ENCODE data around the gene TMBIM4. TPM values are rescaled to one million over a fixed set of nuclear protein-coding genes. Genes with fewer than 3 reads are reported as not detected.

Gene TMBIM4
- 82.2 TPM for total RNA-seq

DNA sequence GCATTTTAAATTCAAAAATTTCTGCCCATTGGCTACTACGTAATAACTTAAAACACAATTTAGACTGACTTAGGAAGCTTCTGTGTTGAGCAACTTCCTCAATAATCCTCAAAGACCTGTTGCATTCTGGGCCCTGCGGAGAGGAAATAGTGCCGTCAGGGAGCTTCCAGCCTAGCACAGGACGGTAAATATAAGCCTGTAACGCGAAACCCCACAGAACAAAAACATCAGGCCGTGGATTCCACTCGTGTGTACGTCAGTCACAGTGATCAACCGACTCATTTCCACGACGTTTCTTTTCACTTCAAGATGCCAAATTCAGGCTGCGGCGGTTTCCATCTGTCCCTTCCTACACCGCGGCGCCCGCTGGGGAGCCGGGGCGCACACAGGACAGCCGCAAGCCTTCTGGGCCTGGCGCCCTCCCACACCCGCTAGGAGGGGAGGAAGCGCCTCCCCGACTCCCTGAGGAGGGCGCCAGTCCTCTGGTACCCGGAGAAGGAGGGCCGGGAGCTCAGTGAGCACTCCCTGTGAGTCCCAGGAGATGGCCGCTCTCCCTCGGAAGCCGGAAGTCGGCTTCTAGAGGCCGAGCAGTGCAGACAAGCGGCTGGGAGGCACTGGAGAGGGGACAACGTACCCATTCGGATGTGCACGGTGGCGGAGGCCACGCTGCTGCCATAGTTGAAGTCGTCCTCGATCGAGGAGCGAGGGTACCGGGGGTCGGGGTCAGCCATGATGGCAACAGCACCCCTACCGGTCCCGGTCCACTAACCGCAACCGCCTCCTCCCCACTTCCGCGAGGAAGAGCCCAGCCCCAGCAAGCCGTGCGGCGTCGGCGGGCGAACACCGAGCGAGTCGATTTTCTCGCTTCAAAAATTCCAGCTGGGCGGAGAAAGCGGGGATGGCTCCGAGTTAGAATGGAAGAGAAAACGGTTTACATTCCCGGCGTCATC lies at the start of gene TMBIM4:
TSS of gene TMBIM4 (minus strand) at position 776 of the 950 bp plus-strand sequence. CDS start at position 731, 45 bp downstream.

DNA sequence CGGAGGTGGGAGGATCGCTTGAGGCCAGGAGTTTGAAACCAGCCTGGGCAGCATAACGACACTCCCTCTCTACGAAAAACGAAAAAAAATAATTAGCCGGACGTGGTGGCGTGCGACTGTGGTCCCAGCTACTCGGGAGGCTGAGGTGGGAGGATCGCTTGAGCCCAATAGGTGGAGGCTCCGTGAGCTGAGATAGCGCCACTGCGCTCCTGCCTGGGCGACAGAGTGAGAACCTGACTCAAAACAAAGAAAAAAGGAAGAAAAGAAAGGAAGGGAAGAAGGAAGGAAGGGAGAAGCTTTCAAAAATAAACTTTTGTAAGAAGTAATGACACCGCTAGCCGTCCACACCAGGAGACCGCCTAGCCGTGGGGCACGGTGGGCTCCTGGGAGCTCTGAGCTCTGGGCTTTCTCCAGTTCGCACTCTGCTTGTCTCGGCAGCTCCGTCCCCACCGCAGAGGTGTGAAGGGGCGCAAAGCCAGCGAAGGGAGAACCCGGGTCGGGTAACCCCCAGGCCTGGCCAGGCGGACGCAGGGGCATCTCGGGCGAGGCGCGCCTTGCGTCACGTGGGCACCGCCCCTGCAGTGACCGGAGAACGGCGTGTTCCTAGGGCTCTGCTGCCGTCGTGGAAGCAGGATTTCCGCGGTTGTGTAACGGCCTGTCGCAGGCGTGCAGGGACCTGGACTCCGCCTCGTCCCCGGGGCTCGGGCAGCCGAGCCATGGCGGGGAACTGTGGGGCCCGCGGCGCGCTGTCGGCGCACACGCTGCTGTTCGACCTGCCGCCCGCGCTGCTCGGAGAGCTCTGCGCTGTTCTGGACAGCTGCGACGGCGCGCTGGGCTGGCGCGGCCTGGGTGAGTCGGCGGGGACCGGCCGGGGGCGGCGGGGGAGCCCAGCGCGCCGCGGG lies 19.0 kb upstream of the TMBIM4 start, which contains the start of gene IRAK3:
TSS of gene IRAK3 (plus strand) at position 631 of the 902 bp plus-strand sequence. CDS start at position 717, 86 bp downstream.

DNA sequence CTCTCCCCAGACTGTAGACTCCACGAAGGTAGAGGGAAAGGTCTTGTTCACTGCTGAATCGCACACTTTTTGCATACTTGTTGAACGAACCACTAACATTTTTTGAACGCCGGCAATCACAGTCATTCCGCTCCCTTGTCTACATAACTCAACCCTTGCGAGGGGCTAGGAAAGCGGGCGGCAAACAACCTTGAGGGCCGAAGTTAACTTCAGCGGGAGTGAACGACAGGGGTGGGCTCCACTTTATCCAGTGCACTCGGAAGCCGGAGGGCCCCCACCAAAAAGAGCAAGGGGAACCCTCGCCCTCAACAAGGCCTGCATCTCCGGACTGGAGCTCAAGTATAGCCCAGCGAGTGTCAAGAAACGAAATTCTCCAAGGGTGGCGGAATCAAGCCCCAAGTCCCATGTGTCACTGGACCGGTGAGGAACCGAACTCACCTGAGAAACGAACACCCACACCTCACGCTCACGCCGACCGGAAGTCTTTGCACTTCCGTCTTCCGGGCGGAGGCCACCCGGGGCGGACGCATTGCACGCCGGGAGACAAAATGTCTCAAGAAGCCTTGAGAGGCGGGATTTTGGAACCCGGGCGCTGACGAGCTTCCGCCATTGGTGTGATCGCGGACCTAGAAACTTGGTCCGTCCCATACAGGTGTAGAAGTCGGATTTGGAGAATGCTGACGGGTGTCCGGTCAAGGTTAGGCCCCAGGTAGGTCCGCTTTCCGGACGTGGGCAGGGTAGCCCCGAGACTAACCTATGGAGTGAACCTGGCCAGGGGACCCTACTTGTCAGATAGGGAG lies 39.3 kb downstream of the TMBIM4 start, which contains the start of gene LLPH:
TSS of gene LLPH (minus strand) at position 484 of the 800 bp plus-strand sequence. CDS start 1,644 bp downstream, outside the sequence.

Other genes starting within 250 kb of the TMBIM4 start
- 3.1 TPM for gene LLPH, start 39.2 kb downstream of the TMBIM4 start, total RNA-seq
- gene IRAK3, start 19.2 kb upstream of the TMBIM4 start, total RNA-seq: 10.5 TPM
- 13.1 TPM for gene HELB, start 132.5 kb upstream of the TMBIM4 start, total RNA-seq